Kidney (tissue), 14 donors: ENCODE measurements around the gene DDIT3. TPM values are rescaled to one million over a fixed set of nuclear protein-coding genes. Genes with fewer than 3 reads are reported as not detected.

Source experiments
- DNase-seq, 5 donors: peaks; one replicate each; pipeline ENCODE4 v3.0.0-alpha.2; 2013 to 2020
- FAIRE-seq: peaks from 2 replicates; lab custom pipeline; 2012; peaks lifted over from hg19 to GRCh38; lab: Jason Lieb, UNC
- H3K27ac ChIP-seq, 2 donors: one replicate each; pipeline ENCODE4 v1.7.0; 2013; ENCODE audit warnings: low read depth in 2 of 2, low read length in 2 of 2, inconsistent platforms in 1 of 2
- H3K27me3 ChIP-seq: one replicate; pipeline ENCODE4 v1.7.1; 2013; ENCODE audit warnings: low read length, inconsistent platforms; ENCODE audit not compliant: control insufficient read depth, insufficient read depth
- H3K36me3 ChIP-seq, 3 donors: one replicate each; pipeline versions ENCODE4 v1.7.0 to v1.7.1; 2013; ENCODE audit warnings: low read length in 3 of 3, control low read depth in 1 of 3, inconsistent platforms in 1 of 3; ENCODE audit not compliant: insufficient read depth in 3 of 3, control insufficient read depth in 2 of 3
- H3K4me1 ChIP-seq, 3 donors: one replicate each; pipeline versions ENCODE4 v1.7.0 to v1.7.1; 2013; ENCODE audit warnings: low read length in 3 of 3, inconsistent platforms in 1 of 3, low read depth in 1 of 3; ENCODE audit not compliant: control insufficient read depth in 2 of 3, insufficient read depth in 2 of 3
- H3K4me3 ChIP-seq, 3 donors: one replicate each; pipeline versions ENCODE4 v1.7.0 to v1.8.1; 2013; ENCODE audit warnings: low read length in 3 of 3, control low read depth in 1 of 3, inconsistent platforms in 1 of 3
- H3K9ac ChIP-seq, 3 donors: one replicate each; pipeline versions ENCODE4 v1.7.0 to v1.7.1; 2013; ENCODE audit warnings: low read length in 3 of 3, control low read depth in 1 of 3, inconsistent platforms in 1 of 3
- H3K9me3 ChIP-seq, 3 donors: one replicate each; pipeline versions ENCODE4 v1.7.0 to v1.7.1; 2013; ENCODE audit warnings: low read length in 3 of 3, control low read depth in 1 of 3, inconsistent platforms in 1 of 3; ENCODE audit not compliant: control insufficient read depth in 2 of 3, insufficient read depth in 1 of 3
- intact Hi-C: fragments of 100-400 bp; cut with DNase I; formaldehyde crosslinking; loops from one replicate; pipeline ENCODE4 v1.11.1; 2022
- microRNA-seq: library from miRNA; unstranded; fragments of <30 nt; microRNA quantifications from one replicate; pipeline ENCODE4 v1.2.0, GENCODE V29; 2020
- polyA plus RNA-seq: library from polyadenylated mRNA; stranded (reverse); fragments of 350-450 nt; fragmentation: Illumina TruSeq; extraction: RNeasy Lipid Tissue Mini Kit (QIAGEN cat#74804); gene quantifications from one replicate; pipeline ENCODE4 v1.2.3, GENCODE V29; 2014; ENCODE audit warnings: low read depth, low replicate concordance; ENCODE audit not compliant: insufficient read depth
- total RNA-seq: library from RNA; stranded (reverse); fragmentation: NEBNext Ultra II Directional; extraction: Animal tissue kit (Norgen Biotek cat#: 25700); gene quantifications from one replicate; pipeline ENCODE4 v1.2.1, GENCODE V29; 2021
- TF ChIP-seq, protein P1 (sequence below): IDR thresholded peaks from 3 replicates; pipeline ENCODE4 v1.5.1; 2012; ENCODE audit warnings: mild to moderate bottlenecking, moderate library complexity, borderline replicate concordance; ENCODE audit not compliant: insufficient read depth; ENCODE audit errors: extremely low read depth
- donor health status: control.
- donor health status: control.
- donor health status: control.
- donor health status: control.
- donor health status: control.
- donor health status: DM: yes; HTN: yes; CAD: no.
- donor health status: Normal renal cell carcinoma (clear cell type).

Gene DDIT3
- total and polyA plus RNA-seq, 2 donors from 2014 or later: 34.1 to 83.1 TPM

DNA sequence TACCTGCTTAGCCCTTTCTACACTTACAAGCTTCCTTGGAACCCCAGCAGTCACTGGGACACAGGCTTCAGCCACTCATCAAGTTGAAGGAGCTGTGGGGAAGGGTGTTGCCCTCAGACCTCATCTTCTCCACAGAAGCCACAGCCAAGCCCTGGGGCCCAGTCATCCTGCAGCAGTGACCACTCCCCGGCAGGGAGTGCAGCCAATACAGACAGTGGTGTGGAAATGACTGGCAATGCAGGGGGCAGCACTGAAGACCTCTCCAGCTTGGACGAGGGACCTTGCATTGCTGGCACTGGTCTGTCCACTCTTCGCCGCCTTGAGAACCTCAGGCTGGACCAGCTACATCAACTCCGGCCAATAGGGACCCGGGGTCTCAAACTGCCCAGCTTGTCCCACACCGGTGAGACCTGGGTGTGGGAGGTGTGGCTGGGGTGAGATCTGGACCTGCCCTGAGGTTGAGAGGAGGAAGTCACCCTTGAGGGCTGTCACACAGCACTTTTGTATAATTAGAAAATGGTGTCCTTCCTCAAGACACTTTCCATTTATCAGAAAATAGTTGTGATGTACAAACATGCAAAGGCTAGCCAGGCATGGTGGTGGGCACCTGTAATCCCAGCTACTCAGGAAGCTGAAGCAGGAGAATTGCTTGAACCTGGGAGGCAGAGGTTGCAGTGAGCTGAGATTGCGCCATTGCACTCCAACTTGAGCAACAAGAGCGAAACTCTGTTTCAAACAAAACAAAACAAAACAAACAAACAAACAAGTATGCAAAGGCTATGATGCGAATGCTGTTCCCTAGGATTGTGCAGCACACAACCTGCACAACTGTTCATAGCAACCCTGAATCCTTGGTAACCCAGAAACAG, 50.8 kb downstream of the DDIT3 start:
- no peak overlapping the region for H3K9ac ChIP-seq
- DNase-seq (no peak), FAIRE-seq (no peak)
- H3K36me3 ChIP-seq: no peaks in the 10 kb centered on the region
- H3K4me3 ChIP-seq: no peak overlapping the region
- intact Hi-C loops: no loop called here
- TF ChIP-seq, protein P1, sequence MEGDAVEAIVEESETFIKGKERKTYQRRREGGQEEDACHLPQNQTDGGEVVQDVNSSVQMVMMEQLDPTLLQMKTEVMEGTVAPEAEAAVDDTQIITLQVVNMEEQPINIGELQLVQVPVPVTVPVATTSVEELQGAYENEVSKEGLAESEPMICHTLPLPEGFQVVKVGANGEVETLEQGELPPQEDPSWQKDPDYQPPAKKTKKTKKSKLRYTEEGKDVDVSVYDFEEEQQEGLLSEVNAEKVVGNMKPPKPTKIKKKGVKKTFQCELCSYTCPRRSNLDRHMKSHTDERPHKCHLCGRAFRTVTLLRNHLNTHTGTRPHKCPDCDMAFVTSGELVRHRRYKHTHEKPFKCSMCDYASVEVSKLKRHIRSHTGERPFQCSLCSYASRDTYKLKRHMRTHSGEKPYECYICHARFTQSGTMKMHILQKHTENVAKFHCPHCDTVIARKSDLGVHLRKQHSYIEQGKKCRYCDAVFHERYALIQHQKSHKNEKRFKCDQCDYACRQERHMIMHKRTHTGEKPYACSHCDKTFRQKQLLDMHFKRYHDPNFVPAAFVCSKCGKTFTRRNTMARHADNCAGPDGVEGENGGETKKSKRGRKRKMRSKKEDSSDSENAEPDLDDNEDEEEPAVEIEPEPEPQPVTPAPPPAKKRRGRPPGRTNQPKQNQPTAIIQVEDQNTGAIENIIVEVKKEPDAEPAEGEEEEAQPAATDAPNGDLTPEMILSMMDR: no peak
- no peak overlapping the region for H3K27ac ChIP-seq
- peaks cover 0 to under 1% (median 0%) of the 10 kb centered on the region in 3 donors for H3K4me1 ChIP-seq
- H3K9me3 ChIP-seq: no peaks in the 10 kb centered on the region
- peaks cover 9% of the 10 kb centered on the region for H3K27me3 ChIP-seq

DNA sequence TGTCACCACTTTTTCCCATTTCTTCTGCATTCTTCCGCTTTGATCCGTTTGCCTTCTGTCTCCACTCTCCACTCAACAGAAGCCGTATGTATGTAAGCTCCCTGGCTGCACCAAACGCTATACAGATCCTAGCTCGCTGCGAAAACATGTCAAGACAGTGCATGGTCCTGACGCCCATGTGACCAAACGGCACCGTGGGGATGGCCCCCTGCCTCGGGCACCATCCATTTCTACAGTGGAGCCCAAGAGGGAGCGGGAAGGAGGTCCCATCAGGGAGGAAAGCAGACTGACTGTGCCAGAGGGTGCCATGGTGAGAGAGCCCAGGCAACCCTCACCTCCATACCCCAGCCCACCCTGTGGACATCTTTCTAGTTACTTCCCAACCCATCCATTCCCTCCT, 52.4 kb downstream of the DDIT3 start:
- DNase-seq: no peak
- H3K9me3 ChIP-seq: no peaks in the 10 kb centered on the region
- H3K9ac ChIP-seq: no peak overlapping the region
- no peaks in the 10 kb centered on the region for H3K4me1 ChIP-seq
- H3K27me3 ChIP-seq: no peaks in the 10 kb centered on the region
- intact Hi-C loops: no loop called here
- H3K4me3 ChIP-seq: no peak overlapping the region
- no peak overlapping the region for H3K27ac ChIP-seq
- no peaks in the 10 kb centered on the region for H3K36me3 ChIP-seq
- FAIRE-seq: no peak
- TF ChIP-seq, protein P1: no peak

DNA sequence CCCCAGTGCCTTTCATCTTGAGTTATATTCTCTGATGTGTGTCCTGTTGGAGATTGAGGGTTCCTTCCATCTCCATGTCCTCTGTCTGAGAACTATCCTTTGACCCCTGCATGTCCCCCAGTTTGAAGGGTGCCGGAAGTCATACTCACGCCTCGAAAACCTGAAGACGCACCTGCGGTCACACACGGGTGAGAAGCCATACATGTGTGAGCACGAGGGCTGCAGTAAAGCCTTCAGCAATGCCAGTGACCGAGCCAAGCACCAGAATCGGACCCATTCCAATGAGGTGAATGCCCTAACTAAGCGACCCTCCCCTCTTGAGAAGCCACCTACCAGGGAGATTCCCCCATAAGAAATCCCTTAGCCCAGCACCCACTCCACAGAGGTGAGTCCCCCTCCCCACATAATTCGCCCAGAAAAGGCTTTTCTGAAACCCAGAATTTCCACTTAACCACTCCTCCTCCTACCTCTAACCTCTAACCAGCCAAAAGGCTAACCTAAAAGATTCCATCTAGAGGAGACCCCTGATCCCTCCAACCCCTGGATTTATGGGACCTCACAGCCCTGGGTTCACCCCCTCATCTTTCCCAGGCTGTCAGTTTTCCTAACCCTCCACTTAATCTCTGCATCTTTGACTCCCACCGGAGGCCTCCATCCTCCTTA, 53.0 kb downstream of the DDIT3 start:
- H3K36me3 ChIP-seq: no peaks in the 10 kb centered on the region
- FAIRE-seq (no peak), DNase-seq (no peak)
- no peak overlapping the region for H3K4me3 ChIP-seq
- TF ChIP-seq, protein P1: no peak
- H3K9me3 ChIP-seq: no peaks in the 10 kb centered on the region
- H3K9ac ChIP-seq: no peak overlapping the region
- H3K27ac ChIP-seq: no peak overlapping the region
- intact Hi-C loops: no loop called here
- H3K4me1 ChIP-seq: no peaks in the 10 kb centered on the region
- no peaks in the 10 kb centered on the region for H3K27me3 ChIP-seq

Small RNA genes within 50 kb of the gene (microRNA-seq; reads per million reads assigned to microRNA genes)
- gene MIR616 (not detected), gene MIR6758 (not detected)

Other genes starting within 250 kb of the DDIT3 start
- gene R3HDM2, start 89.5 kb downstream of the DDIT3 start, total RNA-seq: 67.3 TPM
- 16.5 TPM for gene R3HDM2, start 89.5 kb downstream of the DDIT3 start, polyA plus RNA-seq
- gene INHBC, start 85.7 kb downstream of the DDIT3 start, total RNA-seq: not detected
- not detected for gene INHBC, start 85.7 kb downstream of the DDIT3 start, polyA plus RNA-seq
- gene INHBE, start 65.2 kb downstream of the DDIT3 start, total RNA-seq: 0.19 TPM
- 0.30 TPM for gene INHBE, start 65.2 kb downstream of the DDIT3 start, polyA plus RNA-seq
- gene GLI1, start 60.7 kb downstream of the DDIT3 start, total RNA-seq: 2.8 TPM
- 1.4 TPM for gene GLI1, start 60.7 kb downstream of the DDIT3 start, polyA plus RNA-seq
- gene ARHGAP9, start 40.6 kb downstream of the DDIT3 start, total RNA-seq: 18.1 TPM
- gene ARHGAP9, start 40.6 kb downstream of the DDIT3 start, polyA plus RNA-seq: 3.8 TPM
- gene MARS1, start 32.4 kb downstream of the DDIT3 start, total RNA-seq: 158 TPM
- 62.8 TPM for gene MARS1, start 32.4 kb downstream of the DDIT3 start, polyA plus RNA-seq
- gene MBD6, start 2.3 kb upstream of the DDIT3 start, total RNA-seq: 118 TPM
- 38.4 TPM for gene MBD6, start 2.3 kb upstream of the DDIT3 start, polyA plus RNA-seq
- 110 TPM for gene DCTN2, start 26.7 kb upstream of the DDIT3 start, total RNA-seq
- 133 TPM for gene DCTN2, start 26.7 kb upstream of the DDIT3 start, polyA plus RNA-seq
- 1.3 TPM for gene KIF5A, start 29.5 kb upstream of the DDIT3 start, total RNA-seq
- gene KIF5A, start 29.5 kb upstream of the DDIT3 start, polyA plus RNA-seq: 0.69 TPM
- 52.4 TPM for gene PIP4K2C, start 70.7 kb upstream of the DDIT3 start, total RNA-seq
- 43.2 TPM for gene PIP4K2C, start 70.7 kb upstream of the DDIT3 start, polyA plus RNA-seq
- 34.5 TPM for gene DTX3, start 84.3 kb upstream of the DDIT3 start, total RNA-seq
- 41.2 TPM for gene DTX3, start 84.3 kb upstream of the DDIT3 start, polyA plus RNA-seq
- gene ARHGEF25, start 90.9 kb upstream of the DDIT3 start, total RNA-seq: 15.0 TPM
- gene ARHGEF25, start 90.9 kb upstream of the DDIT3 start, polyA plus RNA-seq: 10.9 TPM
- 2.0 TPM for gene B4GALNT1, start 112.7 kb upstream of the DDIT3 start, total RNA-seq
- gene B4GALNT1, start 112.7 kb upstream of the DDIT3 start, polyA plus RNA-seq: 1.6 TPM
- gene OS9, start 173.6 kb upstream of the DDIT3 start, total RNA-seq: 325 TPM
- gene OS9, start 173.6 kb upstream of the DDIT3 start, polyA plus RNA-seq: 256 TPM
- 3.7 TPM for gene AGAP2, start 218.2 kb upstream of the DDIT3 start, total RNA-seq
- 0.13 TPM for gene AGAP2, start 218.2 kb upstream of the DDIT3 start, polyA plus RNA-seq
- 53.3 TPM for gene TSPAN31, start 224.5 kb upstream of the DDIT3 start, total RNA-seq
- 60.1 TPM for gene TSPAN31, start 224.5 kb upstream of the DDIT3 start, polyA plus RNA-seq
- 69.1 TPM for gene CDK4, start 231.8 kb upstream of the DDIT3 start, total RNA-seq
- 118 TPM for gene CDK4, start 231.8 kb upstream of the DDIT3 start, polyA plus RNA-seq
- 22.9 TPM for gene MARCHF9, start 234.6 kb upstream of the DDIT3 start, total RNA-seq
- 38.4 TPM for gene MARCHF9, start 234.6 kb upstream of the DDIT3 start, polyA plus RNA-seq
- gene CYP27B1, start 246.6 kb upstream of the DDIT3 start, total RNA-seq: 3.5 TPM
- 33.4 TPM for gene CYP27B1, start 246.6 kb upstream of the DDIT3 start, polyA plus RNA-seq